Stomach (tissue), 4 donors: Measurements from ENCODE around the gene TEX48.

ENCODE experiments used
- POLR2A ChIP-seq, 4 donors: fragments of 450-650 bp; IDR thresholded peaks; one replicate each; pipeline ENCODE4 v1.6.1; 2016; ENCODE audit warnings: antibody characterized with exemption in 4 of 4, control low read depth in 2 of 4, mild to moderate bottlenecking in 1 of 4, moderate library complexity in 1 of 4
- TF ChIP-seq, protein P1 (sequence below), 7 experiments: fragments of 450-650 bp in 4 of 7; fragments of 200-600 bp in 3 of 7; sonication (generic) in 3 of 7; IDR thresholded peaks; one replicate each; pipeline ENCODE4 v1.5.1; 2016 to 2019; ENCODE audit warnings: antibody characterized with exemption in 7 of 7, control low read depth in 2 of 7, mild to moderate bottlenecking in 1 of 7

- TF ChIP-seq, protein P1, sequence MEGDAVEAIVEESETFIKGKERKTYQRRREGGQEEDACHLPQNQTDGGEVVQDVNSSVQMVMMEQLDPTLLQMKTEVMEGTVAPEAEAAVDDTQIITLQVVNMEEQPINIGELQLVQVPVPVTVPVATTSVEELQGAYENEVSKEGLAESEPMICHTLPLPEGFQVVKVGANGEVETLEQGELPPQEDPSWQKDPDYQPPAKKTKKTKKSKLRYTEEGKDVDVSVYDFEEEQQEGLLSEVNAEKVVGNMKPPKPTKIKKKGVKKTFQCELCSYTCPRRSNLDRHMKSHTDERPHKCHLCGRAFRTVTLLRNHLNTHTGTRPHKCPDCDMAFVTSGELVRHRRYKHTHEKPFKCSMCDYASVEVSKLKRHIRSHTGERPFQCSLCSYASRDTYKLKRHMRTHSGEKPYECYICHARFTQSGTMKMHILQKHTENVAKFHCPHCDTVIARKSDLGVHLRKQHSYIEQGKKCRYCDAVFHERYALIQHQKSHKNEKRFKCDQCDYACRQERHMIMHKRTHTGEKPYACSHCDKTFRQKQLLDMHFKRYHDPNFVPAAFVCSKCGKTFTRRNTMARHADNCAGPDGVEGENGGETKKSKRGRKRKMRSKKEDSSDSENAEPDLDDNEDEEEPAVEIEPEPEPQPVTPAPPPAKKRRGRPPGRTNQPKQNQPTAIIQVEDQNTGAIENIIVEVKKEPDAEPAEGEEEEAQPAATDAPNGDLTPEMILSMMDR (IDR thresholded peaks at IDR 0.05), result no peak
- TF ChIP-seq POLR2A (IDR thresholded peaks at IDR 0.05), result no peak
Measured at GRCh38 chr9:114629563-114630090, 52.4 kb downstream of the TEX48 start.
